ENCODE measurements around the gene TMEM154.

Gene TMEM154

GRCh38 chr4:152610131-152610530 is 69.7 kb downstream of the TMEM154 start:
- H3K4me3 ChIP-seq (ENCODE audit: low read depth, low read length): no peak overlapping the region
- DNase-seq (ENCODE audit: low read depth): no peak
- TF ChIP-seq, protein P1, sequence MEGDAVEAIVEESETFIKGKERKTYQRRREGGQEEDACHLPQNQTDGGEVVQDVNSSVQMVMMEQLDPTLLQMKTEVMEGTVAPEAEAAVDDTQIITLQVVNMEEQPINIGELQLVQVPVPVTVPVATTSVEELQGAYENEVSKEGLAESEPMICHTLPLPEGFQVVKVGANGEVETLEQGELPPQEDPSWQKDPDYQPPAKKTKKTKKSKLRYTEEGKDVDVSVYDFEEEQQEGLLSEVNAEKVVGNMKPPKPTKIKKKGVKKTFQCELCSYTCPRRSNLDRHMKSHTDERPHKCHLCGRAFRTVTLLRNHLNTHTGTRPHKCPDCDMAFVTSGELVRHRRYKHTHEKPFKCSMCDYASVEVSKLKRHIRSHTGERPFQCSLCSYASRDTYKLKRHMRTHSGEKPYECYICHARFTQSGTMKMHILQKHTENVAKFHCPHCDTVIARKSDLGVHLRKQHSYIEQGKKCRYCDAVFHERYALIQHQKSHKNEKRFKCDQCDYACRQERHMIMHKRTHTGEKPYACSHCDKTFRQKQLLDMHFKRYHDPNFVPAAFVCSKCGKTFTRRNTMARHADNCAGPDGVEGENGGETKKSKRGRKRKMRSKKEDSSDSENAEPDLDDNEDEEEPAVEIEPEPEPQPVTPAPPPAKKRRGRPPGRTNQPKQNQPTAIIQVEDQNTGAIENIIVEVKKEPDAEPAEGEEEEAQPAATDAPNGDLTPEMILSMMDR (IDR thresholded peaks at IDR 0.05; ENCODE audit: low read depth, low read length, missing control alignments): no peak

- TF ChIP-seq, protein P1 (IDR thresholded peaks at IDR 0.05; ENCODE audit: low read depth, low read length, missing control alignments): no peak
- no peak for DNase-seq (ENCODE audit: low read depth)
- no peak overlapping the region for H3K4me3 ChIP-seq (ENCODE audit: low read depth, low read length)
Observed at GRCh38 chr4:152609481-152609880, 70.3 kb downstream of the TMEM154 start.

DNA sequence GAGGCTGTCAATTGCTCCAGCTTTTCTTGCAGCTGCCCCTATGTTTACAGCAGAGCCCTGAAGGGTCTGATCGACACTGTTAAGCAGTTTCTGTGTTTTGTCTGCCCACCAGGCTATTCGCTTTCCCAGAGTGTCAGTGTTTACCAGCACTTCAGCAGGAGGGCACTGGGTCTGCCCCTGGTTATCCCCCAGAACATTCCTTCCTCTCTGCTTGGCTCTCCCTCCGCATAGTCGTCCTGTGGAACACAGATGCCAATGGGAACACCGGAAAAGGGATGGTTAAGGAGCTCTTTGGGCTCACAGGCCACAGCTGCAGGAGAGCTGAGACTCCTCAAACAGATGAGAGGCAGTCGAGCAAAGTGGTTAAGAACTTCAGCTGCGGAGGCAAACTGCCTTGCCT is 72.6 kb downstream of the TMEM154 start:
- TF ChIP-seq, protein P1 (IDR thresholded peaks at IDR 0.05; ENCODE audit: low read depth, low read length, missing control alignments): no peak
- no peak for DNase-seq (ENCODE audit: low read depth)
- no peak overlapping the region for H3K4me3 ChIP-seq (ENCODE audit: low read depth, low read length)

DNA sequence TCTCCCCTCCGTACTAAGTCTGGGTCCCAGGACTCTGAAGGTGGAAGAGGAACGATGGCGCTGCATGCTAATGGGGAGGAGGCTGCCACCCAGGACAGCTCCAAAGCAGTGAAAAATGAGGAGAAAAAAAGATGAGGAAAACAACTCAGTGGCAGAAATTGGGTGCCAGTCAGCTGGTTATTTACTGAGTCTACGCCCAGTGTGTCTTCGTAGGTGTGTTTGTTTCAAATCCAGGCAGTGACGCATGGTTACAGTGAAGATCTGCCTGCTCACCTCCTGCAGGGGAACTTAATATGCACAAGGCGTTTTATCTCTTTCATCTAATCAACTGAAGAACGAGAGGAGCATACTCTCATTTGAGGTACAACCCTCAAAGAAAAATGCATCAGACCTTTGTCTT is 73.0 kb downstream of the TMEM154 start:
- TF ChIP-seq, protein P1 (IDR thresholded peaks at IDR 0.05; ENCODE audit: low read depth, low read length, missing control alignments): no peak
- DNase-seq (ENCODE audit: low read depth): no peak
- H3K4me3 ChIP-seq (ENCODE audit: low read depth, low read length): no peak overlapping the region

DNA sequence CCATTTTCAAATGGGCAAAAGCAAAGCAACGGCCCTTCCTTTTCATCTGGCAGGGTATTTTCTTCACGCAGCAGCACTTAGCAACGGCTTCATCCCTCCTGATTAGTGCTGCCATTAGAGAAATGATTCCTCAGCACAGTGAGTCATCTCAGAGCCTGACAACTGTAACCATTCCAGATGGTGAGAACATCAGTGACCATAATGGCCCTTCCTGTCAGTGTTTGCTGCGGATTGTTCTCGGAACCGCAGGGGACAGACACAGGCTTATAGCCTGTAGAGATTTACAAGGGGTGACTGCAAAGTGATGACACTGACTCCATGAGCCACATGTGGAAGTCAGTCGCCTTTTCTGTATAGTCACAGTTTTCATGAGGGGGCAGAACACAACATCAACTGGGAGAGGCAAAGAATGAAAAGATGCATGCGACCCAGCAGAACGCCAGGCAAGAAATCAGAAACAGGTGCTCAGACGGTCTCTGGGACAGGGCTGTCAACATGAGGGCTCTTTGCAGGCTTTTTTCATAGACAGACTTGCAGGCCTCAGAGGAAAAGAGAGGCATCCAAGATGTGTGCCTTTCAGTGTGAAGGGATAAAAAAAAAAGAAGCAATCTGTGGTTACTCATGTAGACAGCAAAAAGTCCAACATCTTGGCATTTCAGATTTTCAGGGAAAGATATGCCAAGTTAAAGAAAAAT is 74.0 kb downstream of the TMEM154 start:
- DNase-seq (ENCODE audit: low read depth): no peak
- TF ChIP-seq, protein P1 (IDR thresholded peaks at IDR 0.05; ENCODE audit: low read depth, low read length, missing control alignments): no peak

GRCh38 chr4:152605031-152605430 is 74.8 kb downstream of the TMEM154 start:
- TF ChIP-seq, protein P1 (IDR thresholded peaks at IDR 0.05; ENCODE audit: low read depth, low read length, missing control alignments): no peak
- no peak for DNase-seq (ENCODE audit: low read depth)
- no peak overlapping the region for H3K4me3 ChIP-seq (ENCODE audit: low read depth, low read length)

More for the DNA sequence above, 74.0 kb downstream of the TMEM154 start:
- H3K4me3 ChIP-seq (ENCODE audit: low read depth, low read length): no peak overlapping the region

- no peak overlapping the region for H3K4me3 ChIP-seq (ENCODE audit: low read depth, low read length)
- no peak for DNase-seq (ENCODE audit: low read depth)
- TF ChIP-seq, protein P1 (IDR thresholded peaks at IDR 0.05; ENCODE audit: low read depth, low read length, missing control alignments): no peak
Observed at GRCh38 chr4:152601156-152601555, 78.6 kb downstream of the TMEM154 start.
